Mesendoderm (in vitro differentiated cells): ENCODE measurements around the gene APBB1IP.

ENCODE experiments used
- DNase-seq: peaks from one replicate; pipeline ENCODE4 v3.0.0; 2013
- H2AK5ac ChIP-seq: 2 replicates; pipeline ENCODE4 v1.6.1; 2013; ENCODE audit warnings: low read length, inconsistent platforms
- H2BK120ac ChIP-seq: 2 replicates; pipeline ENCODE4 v1.6.1; 2013; ENCODE audit warnings: low read depth, mild to moderate bottlenecking, low read length, moderate library complexity, mixed read lengths
- H2BK15ac ChIP-seq: replicated peaks from 2 replicates; pipeline ENCODE4 v1.6.1; 2013; ENCODE audit warnings: low read depth, mild to moderate bottlenecking, moderate library complexity
- H2BK5ac ChIP-seq: 2 replicates; pipeline ENCODE4 v1.6.1; 2013; ENCODE audit warnings: low read length, inconsistent platforms
- H3K18ac ChIP-seq: 2 replicates; pipeline ENCODE4 v1.6.1; 2013; ENCODE audit warnings: mild to moderate bottlenecking, low read length, mixed read lengths
- H3K23ac ChIP-seq: one replicate; pipeline ENCODE4 v1.6.1; 2013; ENCODE audit warnings: low read length
- H3K27ac ChIP-seq: 2 replicates; pipeline ENCODE4 v1.5.1; 2013; ENCODE audit warnings: low read depth, mild to moderate bottlenecking, inconsistent platforms, low read length, moderate library complexity
- H3K27me3 ChIP-seq: 2 replicates; pipeline ENCODE4 v1.6.1; 2013; ENCODE audit warnings: low read length, control low read depth, mild to moderate bottlenecking, inconsistent platforms; ENCODE audit not compliant: insufficient read depth, poor library complexity
- H3K36me3 ChIP-seq: 2 replicates; pipeline ENCODE4 v1.6.1; 2013; ENCODE audit warnings: low read length, inconsistent platforms; ENCODE audit not compliant: control insufficient read depth, insufficient read depth
- H3K4ac ChIP-seq: one replicate; pipeline ENCODE4 v1.6.1; 2013; ENCODE audit warnings: low read depth, mild to moderate bottlenecking, low read length, moderate library complexity
- H3K4me1 ChIP-seq: 2 replicates; pipeline ENCODE4 v1.6.1; 2013; ENCODE audit warnings: low read depth, low read length, inconsistent platforms; ENCODE audit not compliant: control insufficient read depth
- H3K4me2 ChIP-seq: 2 replicates; pipeline ENCODE4 v1.6.1; 2013; ENCODE audit warnings: low read length
- H3K4me3 ChIP-seq: 2 replicates; pipeline ENCODE4 v1.5.1; 2013; ENCODE audit warnings: mild to moderate bottlenecking, low read length
- H3K56ac ChIP-seq: one replicate; pipeline ENCODE4 v1.6.1; 2013; ENCODE audit warnings: low read length
- H3K79me1 ChIP-seq: 2 replicates; pipeline ENCODE4 v1.6.1; 2013; ENCODE audit warnings: low read length, inconsistent platforms
- H3K79me2 ChIP-seq: 2 replicates; pipeline ENCODE4 v1.6.1; 2013; ENCODE audit warnings: mild to moderate bottlenecking, low read length; ENCODE audit not compliant: control insufficient read depth, insufficient read depth
- H3K9ac ChIP-seq: 2 replicates; pipeline ENCODE4 v1.6.1; 2013; ENCODE audit warnings: low read length, inconsistent platforms
- H4K5ac ChIP-seq: one replicate; pipeline ENCODE4 v1.6.1; 2013; ENCODE audit warnings: low read length
- H4K8ac ChIP-seq: one replicate; pipeline ENCODE4 v1.6.1; 2013; ENCODE audit warnings: low read depth, mild to moderate bottlenecking, control low read depth, low read length, moderate library complexity
- WGBS: extraction: QIAGEN DNeasy Blood & Tissue Kit; methylation state at CpG from one replicate; pipeline ENCODE4 v1.1.7; 2013; ENCODE audit warnings: low lambda C conversion rate, missing lambda C conversion rate; ENCODE audit not compliant: insufficient coverage; ENCODE audit errors: extremely low coverage; 5-methylcytosine and 5-hydroxymethylcytosine counted together

Gene APBB1IP

GRCh38 chr10:26556748-26557640, 118.9 kb downstream of the APBB1IP start:
- no peak overlapping the region for H3K4me3 ChIP-seq
- no peak overlapping the region for H3K18ac ChIP-seq
- no peaks in the 10 kb centered on the region for H3K79me1 ChIP-seq
- no peak overlapping the region for H3K56ac ChIP-seq
- no peak overlapping the region for H4K8ac ChIP-seq
- H2BK120ac ChIP-seq: no peak overlapping the region
- H3K27ac ChIP-seq: no peak overlapping the region
- no peak overlapping the region for H3K4me2 ChIP-seq
- H3K79me2 ChIP-seq: no peaks in the 10 kb centered on the region
- H2AK5ac ChIP-seq: no peak overlapping the region
- no peak overlapping the region for H2BK5ac ChIP-seq
- H2BK15ac ChIP-seq: no peak overlapping the region
- no peak overlapping the region for H3K9ac ChIP-seq
- no peak overlapping the region for H4K5ac ChIP-seq
- no CpG with 5 or more reads among the region's 9 CpGs for WGBS
- no peaks in the 10 kb centered on the region for H3K27me3 ChIP-seq
- no peaks in the 10 kb centered on the region for H3K4me1 ChIP-seq
- no peaks in the 10 kb centered on the region for H3K36me3 ChIP-seq
- no peak overlapping the region for H3K4ac ChIP-seq
- peak; percentile 67 for DNase-seq
- H3K23ac ChIP-seq: no peak overlapping the region

GRCh38 chr10:26557641-26558014, 119.5 kb downstream of the APBB1IP start:
- Histone ChIP-seq H2BK5ac (no peak overlapping the region), H4K8ac (no peak overlapping the region), H3K4me3 (no peak overlapping the region), H3K4ac (no peak overlapping the region), H4K5ac (no peak overlapping the region), H3K18ac (no peak overlapping the region), H3K4me2 (no peak overlapping the region), H3K79me1 (no peaks in the 10 kb centered on the region), H3K4me1 (no peaks in the 10 kb centered on the region), H3K9ac (no peak overlapping the region), H3K79me2 (no peaks in the 10 kb centered on the region), H2BK120ac (no peak overlapping the region), H2BK15ac (no peak overlapping the region), H3K27ac (no peak overlapping the region), H3K27me3 (no peaks in the 10 kb centered on the region), H3K23ac (no peak overlapping the region), H3K56ac (no peak overlapping the region), H2AK5ac (no peak overlapping the region), H3K36me3 (no peaks in the 10 kb centered on the region)
- WGBS: no CpG with 5 or more reads among the region's 5 CpGs
- no peak for DNase-seq

GRCh38 chr10:26566525-26567350, 128.6 kb downstream of the APBB1IP start:
- DNase-seq: peak; percentile 61
- H4K5ac ChIP-seq: no peak overlapping the region

GRCh38 chr10:26567351-26567721, 129.2 kb downstream of the APBB1IP start:
- no peak overlapping the region for H3K4ac ChIP-seq
- H3K4me2 ChIP-seq: peak overlapping the region; percentile 18
- H2BK120ac ChIP-seq: no peak overlapping the region
- DNase-seq: peak; percentile 37
- peak overlapping the region; percentile 42 for H4K8ac ChIP-seq
- no CpG with 5 or more reads among the region's 10 CpGs for WGBS
- peak overlapping the region; percentile 11 for H3K4me3 ChIP-seq
- H3K9ac ChIP-seq: peak overlapping the region; percentile 68
- H2BK15ac ChIP-seq: no peak overlapping the region
- no peaks in the 10 kb centered on the region for H3K4me1 ChIP-seq
- H2AK5ac ChIP-seq: no peak overlapping the region
- H4K5ac ChIP-seq: no peak overlapping the region
- peak overlapping the region; percentile 71 for H3K56ac ChIP-seq
- no peaks in the 10 kb centered on the region for H3K79me2 ChIP-seq
- H3K27ac ChIP-seq: no peak overlapping the region
- no peak overlapping the region for H2BK5ac ChIP-seq
- no peaks in the 10 kb centered on the region for H3K27me3 ChIP-seq
- no peaks in the 10 kb centered on the region for H3K36me3 ChIP-seq
- H3K79me1 ChIP-seq: no peaks in the 10 kb centered on the region
- H3K18ac ChIP-seq: peak overlapping the region; percentile 71
- H3K23ac ChIP-seq: no peak overlapping the region

More at GRCh38 chr10:26566525-26567350, 128.6 kb downstream of the APBB1IP start:
- Histone ChIP-seq H2BK15ac (no peak overlapping the region), H4K8ac (peak overlapping the region; percentile 42), H2AK5ac (no peak overlapping the region), H3K23ac (no peak overlapping the region), H2BK5ac (no peak overlapping the region), H3K27ac (no peak overlapping the region), H2BK120ac (no peak overlapping the region), H3K18ac (peak overlapping the region; percentile 71), H3K4ac (no peak overlapping the region), H3K4me1 (no peaks in the 10 kb centered on the region), H3K9ac (peak overlapping the region; percentile 68), H3K56ac (peak overlapping the region; percentile 71), H3K27me3 (no peaks in the 10 kb centered on the region), H3K36me3 (no peaks in the 10 kb centered on the region), H3K79me2 (no peaks in the 10 kb centered on the region), H3K4me2 (no peak overlapping the region), H3K4me3 (no peak overlapping the region), H3K79me1 (no peaks in the 10 kb centered on the region)
- no CpG with 5 or more reads among the region's 64 CpGs for WGBS

GRCh38 chr10:26571655-26572054, 133.5 kb downstream of the APBB1IP start:
- no peak overlapping the region for H3K23ac ChIP-seq
- no peaks in the 10 kb centered on the region for H3K4me1 ChIP-seq
- no peaks in the 10 kb centered on the region for H3K79me1 ChIP-seq
- no peak overlapping the region for H2BK15ac ChIP-seq
- H3K79me2 ChIP-seq: no peaks in the 10 kb centered on the region
- no CpG with 5 or more reads among the region's 1 CpG for WGBS
- no peak overlapping the region for H3K4me3 ChIP-seq
- H3K36me3 ChIP-seq: no peaks in the 10 kb centered on the region
- no peak for DNase-seq
- no peak overlapping the region for H3K9ac ChIP-seq
- no peak overlapping the region for H4K5ac ChIP-seq
- H3K4ac ChIP-seq: no peak overlapping the region
- no peak overlapping the region for H2AK5ac ChIP-seq
- no peak overlapping the region for H3K56ac ChIP-seq
- H2BK5ac ChIP-seq: no peak overlapping the region
- H2BK120ac ChIP-seq: no peak overlapping the region
- no peak overlapping the region for H3K18ac ChIP-seq
- no peak overlapping the region for H3K4me2 ChIP-seq
- no peak overlapping the region for H4K8ac ChIP-seq
- no peaks in the 10 kb centered on the region for H3K27me3 ChIP-seq
- H3K27ac ChIP-seq: no peak overlapping the region
